Measurements from ENCODE around the gene HDAC5. TPM values are rescaled to one million over a fixed set of nuclear protein-coding genes. Genes with fewer than 3 reads are reported as not detected.
"Not testable (repeated sequence)": the region's sequence is repeated elsewhere in the genome, so short reads cannot be mapped to it uniquely, and the experiment has no call there.

The HDAC5 gene
- total RNA-seq, 1 donor from 2014 or later: 86.9 TPM

DNA sequence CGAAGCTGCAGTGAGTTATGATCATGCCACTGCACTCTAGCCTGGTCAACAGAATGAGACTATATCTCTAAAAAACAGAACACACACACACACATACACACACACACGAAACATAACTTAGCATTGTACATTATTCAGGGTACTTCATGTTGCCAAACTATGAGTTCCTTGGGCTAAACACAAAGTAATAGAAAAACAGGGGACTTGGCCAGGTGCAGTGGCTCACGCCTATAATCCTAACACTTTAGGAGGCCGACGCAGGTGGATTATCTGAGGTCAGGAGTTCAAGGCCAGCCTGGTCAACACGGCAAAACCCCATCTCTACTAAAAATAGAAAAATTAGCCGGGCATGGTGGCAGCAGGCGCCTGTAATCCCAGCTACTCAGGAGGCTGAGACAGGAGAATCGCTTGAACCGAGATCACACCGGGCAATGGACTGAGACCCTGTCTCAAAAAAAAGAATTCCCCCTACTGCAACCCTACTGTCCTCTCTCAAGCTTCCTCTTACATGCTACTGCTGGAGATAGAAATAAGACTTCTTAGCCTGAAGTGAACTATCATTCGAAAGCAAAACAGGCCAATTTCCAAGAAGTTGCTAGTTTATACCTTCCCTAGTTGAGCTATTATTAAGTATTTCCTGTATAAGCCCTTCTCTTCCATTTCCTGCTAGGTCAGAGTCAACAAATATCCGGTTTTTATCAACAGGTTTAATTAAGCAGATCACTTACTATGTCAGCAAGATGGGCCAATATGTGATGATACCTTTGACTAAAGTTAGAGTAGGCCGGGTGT, 64.1 kb downstream of the HDAC5 start:
- H3K36me3 ChIP-seq: peaks cover 0 to 17% of the 10 kb centered on the region in 2 donors
- TF ChIP-seq POLR2AphosphoS5 (IDR thresholded peaks at IDR 0.05; ENCODE audit: insufficient read depth in 1 of 2, low read depth in 1 of 2) (no peak), POLR2A (IDR thresholded peaks at IDR 0.05) (no peak)
- TF ChIP-seq, protein P1, sequence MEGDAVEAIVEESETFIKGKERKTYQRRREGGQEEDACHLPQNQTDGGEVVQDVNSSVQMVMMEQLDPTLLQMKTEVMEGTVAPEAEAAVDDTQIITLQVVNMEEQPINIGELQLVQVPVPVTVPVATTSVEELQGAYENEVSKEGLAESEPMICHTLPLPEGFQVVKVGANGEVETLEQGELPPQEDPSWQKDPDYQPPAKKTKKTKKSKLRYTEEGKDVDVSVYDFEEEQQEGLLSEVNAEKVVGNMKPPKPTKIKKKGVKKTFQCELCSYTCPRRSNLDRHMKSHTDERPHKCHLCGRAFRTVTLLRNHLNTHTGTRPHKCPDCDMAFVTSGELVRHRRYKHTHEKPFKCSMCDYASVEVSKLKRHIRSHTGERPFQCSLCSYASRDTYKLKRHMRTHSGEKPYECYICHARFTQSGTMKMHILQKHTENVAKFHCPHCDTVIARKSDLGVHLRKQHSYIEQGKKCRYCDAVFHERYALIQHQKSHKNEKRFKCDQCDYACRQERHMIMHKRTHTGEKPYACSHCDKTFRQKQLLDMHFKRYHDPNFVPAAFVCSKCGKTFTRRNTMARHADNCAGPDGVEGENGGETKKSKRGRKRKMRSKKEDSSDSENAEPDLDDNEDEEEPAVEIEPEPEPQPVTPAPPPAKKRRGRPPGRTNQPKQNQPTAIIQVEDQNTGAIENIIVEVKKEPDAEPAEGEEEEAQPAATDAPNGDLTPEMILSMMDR (IDR thresholded peaks at IDR 0.05): no peak
- no peaks in the 10 kb centered on the region for H3K27me3 ChIP-seq
- no peak overlapping the region for H3K27ac ChIP-seq
- H3K9me3 ChIP-seq: no peaks in the 10 kb centered on the region
- no peak for DNase-seq (ENCODE audit: extremely low spot score in 2 of 2)
- H3K4me1 ChIP-seq: peaks cover 14% of the 10 kb centered on the region
- no peak overlapping the region for H3K4me3 ChIP-seq
- intact Hi-C loops (cut with DNase I): no loop called here

DNA sequence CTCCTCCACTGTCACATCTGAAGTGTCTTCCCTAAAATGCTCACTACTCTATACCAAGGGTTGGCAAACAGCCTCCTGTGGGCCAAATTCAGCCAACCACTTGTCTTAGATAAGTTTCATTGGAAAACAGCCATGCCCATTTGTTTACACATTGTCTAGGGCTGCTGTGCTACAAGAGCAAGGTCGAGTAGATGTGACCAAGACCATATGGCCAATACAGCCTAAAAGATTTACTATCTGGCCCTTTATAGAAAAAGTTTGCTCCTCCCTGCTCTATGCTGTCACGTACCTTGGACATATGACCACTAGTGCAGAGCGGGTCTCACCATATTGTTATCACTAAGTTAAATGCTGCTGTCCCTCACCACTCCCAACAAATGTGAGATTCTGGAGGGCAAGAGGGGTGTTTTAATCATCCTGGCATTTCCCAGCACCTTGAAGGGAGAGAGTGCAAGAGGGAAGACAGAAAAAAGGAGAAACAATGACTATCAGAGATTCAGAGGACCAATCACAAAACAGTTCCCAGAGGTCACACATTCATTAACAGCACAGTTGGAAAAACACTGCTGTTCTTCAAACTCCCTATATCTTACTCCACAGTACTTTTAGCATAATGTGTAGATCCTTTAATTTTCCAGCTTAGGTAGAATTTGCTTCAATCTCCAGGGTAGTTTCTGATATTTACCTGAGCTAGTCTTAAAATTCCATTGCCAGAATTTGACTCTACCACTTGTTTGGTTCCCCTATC, 70.1 kb downstream of the HDAC5 start:
- H3K36me3 ChIP-seq: peaks cover 0 to 34% of the 10 kb centered on the region in 2 donors
- intact Hi-C loops (cut with DNase I): no loop called here
- DNase-seq (ENCODE audit: extremely low spot score in 2 of 2): no peak
- H3K4me1 ChIP-seq: no peaks in the 10 kb centered on the region
- no peak overlapping the region for H3K4me3 ChIP-seq
- no peaks in the 10 kb centered on the region for H3K27me3 ChIP-seq
- no peak overlapping the region for H3K27ac ChIP-seq
- no peaks in the 10 kb centered on the region for H3K9me3 ChIP-seq
- TF ChIP-seq, protein P1 (IDR thresholded peaks at IDR 0.05): no peak
- no peak for TF ChIP-seq POLR2A (IDR thresholded peaks at IDR 0.05)
- TF ChIP-seq POLR2AphosphoS5 (IDR thresholded peaks at IDR 0.05; ENCODE audit: insufficient read depth in 1 of 2, low read depth in 1 of 2): no peak

DNA sequence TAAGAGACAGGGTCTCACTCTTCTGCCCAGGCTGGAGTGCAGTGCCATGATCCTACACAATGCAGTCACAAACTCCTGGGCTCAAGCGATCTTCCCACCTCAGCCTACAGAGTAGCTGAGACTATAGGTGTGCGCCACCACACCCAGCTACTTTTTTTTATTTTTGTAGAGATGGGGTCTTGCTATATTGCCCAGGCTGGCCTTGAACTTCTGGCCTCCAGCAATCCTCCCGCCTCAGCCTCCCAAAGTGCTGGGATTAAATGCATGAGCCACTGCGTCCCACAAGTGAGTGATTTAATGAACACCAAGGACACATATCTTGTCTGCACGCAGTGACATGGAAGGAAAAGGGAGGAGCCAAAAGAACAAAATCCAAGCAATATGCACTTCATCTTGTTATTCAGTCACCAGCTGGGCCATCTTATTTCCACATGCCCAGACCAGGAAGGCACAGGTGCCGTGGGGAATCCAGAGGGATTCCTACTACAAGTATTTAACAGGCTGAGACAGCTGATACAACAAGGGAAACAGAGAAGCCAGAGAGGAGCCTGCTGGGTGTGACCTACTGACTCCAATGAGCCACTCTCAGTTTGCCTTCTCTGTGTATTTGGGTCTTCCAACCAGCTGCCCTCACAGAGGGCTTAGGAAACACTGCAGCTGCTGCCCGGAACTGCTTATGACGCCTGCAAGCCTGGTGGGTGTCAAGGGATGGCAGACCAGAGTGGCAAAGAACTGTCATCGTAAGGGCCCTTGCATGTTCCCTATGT, 74.0 kb downstream of the HDAC5 start:
- peaks cover 2% of the 10 kb centered on the region for H3K4me1 ChIP-seq
- no peak overlapping the region for H3K4me3 ChIP-seq
- H3K27ac ChIP-seq: no peak overlapping the region
- no peaks in the 10 kb centered on the region for H3K9me3 ChIP-seq
- intact Hi-C loops (cut with DNase I): no loop called here
- H3K27me3 ChIP-seq: no peaks in the 10 kb centered on the region
- DNase-seq (ENCODE audit: extremely low spot score in 2 of 2): no peak
- H3K36me3 ChIP-seq: peaks cover 0 to 40% of the 10 kb centered on the region in 2 donors
- TF ChIP-seq POLR2AphosphoS5 (IDR thresholded peaks at IDR 0.05; ENCODE audit: insufficient read depth in 1 of 2, low read depth in 1 of 2) (no peak), POLR2A (IDR thresholded peaks at IDR 0.05) (no peak)
- TF ChIP-seq, protein P1 (IDR thresholded peaks at IDR 0.05): no peak

DNA sequence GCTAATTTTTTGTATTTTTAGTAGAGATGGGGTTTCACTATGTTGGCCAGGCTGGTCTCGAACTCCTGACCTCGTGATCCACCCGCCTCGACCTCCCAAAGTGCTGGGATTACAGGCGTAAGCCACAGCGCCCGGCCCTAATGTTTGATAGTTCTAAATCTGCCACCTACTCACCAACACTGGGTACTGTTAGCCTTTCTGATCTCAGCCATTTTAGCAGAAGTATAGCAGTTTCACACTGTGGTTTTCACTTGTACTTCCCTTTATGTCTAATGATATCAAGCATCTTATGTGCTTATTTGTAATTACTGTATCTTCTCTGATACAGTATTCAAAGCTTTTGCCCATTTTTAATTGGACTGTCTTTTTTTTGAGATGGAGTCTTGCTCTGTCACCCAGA, 76.5 kb downstream of the HDAC5 start:
- intact Hi-C loops (cut with DNase I); DNase-seq (ENCODE audit: extremely low spot score in 2 of 2); H3K9me3 ChIP-seq; H3K27ac ChIP-seq; H3K4me3 ChIP-seq; H3K27me3 ChIP-seq: not testable (repeated sequence)
- H3K36me3 ChIP-seq: peaks cover 0 to 33% of the 10 kb centered on the region in 2 donors
- H3K4me1 ChIP-seq: peaks cover 22% of the 10 kb centered on the region

DNA sequence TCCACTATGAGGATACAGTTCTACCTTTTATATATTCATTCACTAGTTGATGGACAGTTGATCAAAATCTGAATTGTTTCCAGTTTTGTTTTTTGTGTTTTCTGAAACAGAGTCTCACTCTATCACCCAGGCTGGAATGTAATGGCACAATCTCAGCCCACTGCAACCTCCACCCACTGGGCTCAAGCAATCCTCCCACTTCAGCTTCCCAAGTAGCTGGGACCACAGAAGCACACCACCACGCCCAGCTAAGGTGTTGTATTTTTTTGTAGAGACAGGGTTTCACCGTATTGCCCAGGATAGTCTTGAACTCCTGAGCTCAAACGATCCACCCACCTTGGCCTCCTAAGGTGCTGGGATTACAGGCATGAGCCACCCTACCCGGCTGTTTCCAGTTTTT, 78.0 kb downstream of the HDAC5 start:
- DNase-seq (ENCODE audit: extremely low spot score in 2 of 2): no peak
- TF ChIP-seq, protein P1 (IDR thresholded peaks at IDR 0.05): no peak
- TF ChIP-seq POLR2AphosphoS5 (IDR thresholded peaks at IDR 0.05; ENCODE audit: insufficient read depth in 1 of 2, low read depth in 1 of 2): no peak
- TF ChIP-seq POLR2A (IDR thresholded peaks at IDR 0.05): no peak
- Histone ChIP-seq H3K4me1 (peaks cover 31% of the 10 kb centered on the region), H3K4me3 (no peak overlapping the region), H3K36me3 (peaks cover 0 to 19% of the 10 kb centered on the region in 2 donors), H3K27me3 (no peaks in the 10 kb centered on the region), H3K27ac (no peak overlapping the region), H3K9me3 (no peaks in the 10 kb centered on the region)
- intact Hi-C loops (cut with DNase I): no loop called here
